Measurements from ENCODE around the gene NKAIN4.

DNA sequence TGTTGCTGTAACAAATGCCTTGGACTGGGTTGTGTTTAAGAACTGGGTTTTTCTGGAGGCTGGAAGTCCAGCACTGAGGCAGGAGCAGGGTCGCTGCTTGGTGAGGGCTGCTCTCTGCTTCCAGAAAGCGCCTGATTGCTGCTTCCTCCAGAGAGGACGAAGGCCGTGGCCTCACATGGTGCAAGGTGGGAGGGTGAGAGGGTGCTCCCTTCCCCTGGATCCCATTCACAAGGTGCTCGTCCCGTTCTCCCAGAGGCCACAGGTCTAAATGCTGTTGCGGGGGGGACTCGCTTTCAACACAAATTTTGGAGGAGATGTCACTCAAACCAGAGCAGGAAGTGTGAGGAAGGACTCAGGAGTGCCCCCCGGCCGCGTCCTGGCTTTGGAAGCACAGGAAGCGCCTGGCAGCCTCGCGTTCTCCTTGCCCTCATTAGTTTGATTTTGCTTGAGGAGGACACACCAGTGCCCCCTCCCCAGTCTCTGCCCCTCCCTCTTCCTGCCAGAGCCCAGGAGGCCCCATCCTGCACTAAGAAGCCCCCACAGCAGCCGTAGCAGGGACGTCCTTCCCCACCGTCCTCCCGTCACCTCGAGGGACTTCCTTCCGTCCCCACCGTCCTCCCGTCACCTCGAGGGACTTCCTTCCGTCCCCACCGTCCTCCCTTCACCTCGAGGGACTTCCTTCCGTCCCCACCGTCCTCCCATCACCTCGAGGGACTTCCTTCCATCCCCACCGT is 7.7 kb upstream of the NKAIN4 start:
- TF ChIP-seq, protein P1, sequence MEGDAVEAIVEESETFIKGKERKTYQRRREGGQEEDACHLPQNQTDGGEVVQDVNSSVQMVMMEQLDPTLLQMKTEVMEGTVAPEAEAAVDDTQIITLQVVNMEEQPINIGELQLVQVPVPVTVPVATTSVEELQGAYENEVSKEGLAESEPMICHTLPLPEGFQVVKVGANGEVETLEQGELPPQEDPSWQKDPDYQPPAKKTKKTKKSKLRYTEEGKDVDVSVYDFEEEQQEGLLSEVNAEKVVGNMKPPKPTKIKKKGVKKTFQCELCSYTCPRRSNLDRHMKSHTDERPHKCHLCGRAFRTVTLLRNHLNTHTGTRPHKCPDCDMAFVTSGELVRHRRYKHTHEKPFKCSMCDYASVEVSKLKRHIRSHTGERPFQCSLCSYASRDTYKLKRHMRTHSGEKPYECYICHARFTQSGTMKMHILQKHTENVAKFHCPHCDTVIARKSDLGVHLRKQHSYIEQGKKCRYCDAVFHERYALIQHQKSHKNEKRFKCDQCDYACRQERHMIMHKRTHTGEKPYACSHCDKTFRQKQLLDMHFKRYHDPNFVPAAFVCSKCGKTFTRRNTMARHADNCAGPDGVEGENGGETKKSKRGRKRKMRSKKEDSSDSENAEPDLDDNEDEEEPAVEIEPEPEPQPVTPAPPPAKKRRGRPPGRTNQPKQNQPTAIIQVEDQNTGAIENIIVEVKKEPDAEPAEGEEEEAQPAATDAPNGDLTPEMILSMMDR (IDR thresholded peaks at IDR 0.05), result no peak
- no peak for TF ChIP-seq POLR2AphosphoS5 (IDR thresholded peaks at IDR 0.05)

Data from transverse colon (tissue), 4 donors.